ENCODE measurements around the gene MARVELD1.

Gene MARVELD1

GRCh38 chr10:97736902-97737769 is 23.6 kb downstream of the MARVELD1 start, which contains the start of gene ZFYVE27:
ZFYVE27 (plus strand) TSS chr10:97737128; CDS start chr10:97738478, 1,350 bp downstream.
- no peak for TF ChIP-seq CTCF (conservative IDR thresholded peaks at IDR 0.05)
- TF ChIP-seq ZFX (IDR thresholded peaks at IDR 0.05): peak; percentile 59; the same call in 1 of the 2 replicates
- peak within 1 kb of the TSS; percentile 83 for H3K27ac ChIP-seq

DNA sequence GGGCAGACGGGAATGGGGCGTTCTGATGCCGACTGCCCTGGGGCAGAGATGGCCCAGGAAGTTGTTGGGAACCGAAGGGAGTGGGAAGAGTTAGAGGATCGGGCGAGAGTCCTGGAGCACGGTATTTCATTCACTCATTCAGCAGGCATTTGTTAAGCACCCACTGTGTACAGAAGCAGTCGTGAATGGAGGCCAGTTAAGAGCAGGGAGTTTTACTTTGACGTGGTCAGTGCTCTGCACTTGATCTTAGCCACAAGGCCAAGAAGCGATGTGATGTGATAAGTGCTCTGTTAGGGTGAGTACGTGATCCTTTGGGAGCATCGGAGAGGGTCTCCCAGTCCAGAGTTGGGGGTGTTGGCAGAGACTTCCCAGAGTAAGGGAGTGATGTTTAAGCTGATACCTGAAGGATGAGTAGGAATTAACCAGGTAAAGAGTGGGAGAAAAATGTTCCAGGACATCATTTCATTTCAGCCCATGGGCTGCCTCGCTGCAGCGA is 24.3 kb downstream of the MARVELD1 start:
- peak overlapping the region; percentile 83 for H3K27ac ChIP-seq
- no peak for TF ChIP-seq ZFX (IDR thresholded peaks at IDR 0.05)

DNA sequence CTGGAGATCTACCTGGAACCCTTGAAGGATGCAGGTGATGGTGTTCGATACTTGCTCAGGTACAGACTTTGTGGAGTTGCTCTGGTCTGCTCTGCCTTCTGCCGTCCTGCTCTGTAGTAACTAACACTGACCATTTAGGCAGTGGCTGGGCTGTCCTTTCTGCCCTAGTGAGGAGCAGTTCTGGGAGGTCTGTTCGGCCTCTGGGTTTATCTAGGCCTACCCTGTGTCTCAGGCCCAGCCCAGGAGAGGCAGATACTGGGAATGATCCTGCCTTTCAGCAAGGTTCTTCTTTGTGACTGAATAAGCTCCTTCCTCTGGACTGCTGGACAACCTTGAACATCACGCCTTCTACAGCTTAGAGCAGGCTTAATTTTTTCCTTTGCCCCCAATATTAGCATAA is 25.1 kb downstream of the MARVELD1 start:
- no peak overlapping the region for H3K27ac ChIP-seq
- TF ChIP-seq ZFX (IDR thresholded peaks at IDR 0.05): no peak
- no peak for TF ChIP-seq CTCF (conservative IDR thresholded peaks at IDR 0.05)

GRCh38 chr10:97740613-97741012 is 27.1 kb downstream of the MARVELD1 start:
- no peak for TF ChIP-seq ZFX (IDR thresholded peaks at IDR 0.05)
- no peak for TF ChIP-seq CTCF (conservative IDR thresholded peaks at IDR 0.05)
- no peak overlapping the region for H3K27ac ChIP-seq

DNA sequence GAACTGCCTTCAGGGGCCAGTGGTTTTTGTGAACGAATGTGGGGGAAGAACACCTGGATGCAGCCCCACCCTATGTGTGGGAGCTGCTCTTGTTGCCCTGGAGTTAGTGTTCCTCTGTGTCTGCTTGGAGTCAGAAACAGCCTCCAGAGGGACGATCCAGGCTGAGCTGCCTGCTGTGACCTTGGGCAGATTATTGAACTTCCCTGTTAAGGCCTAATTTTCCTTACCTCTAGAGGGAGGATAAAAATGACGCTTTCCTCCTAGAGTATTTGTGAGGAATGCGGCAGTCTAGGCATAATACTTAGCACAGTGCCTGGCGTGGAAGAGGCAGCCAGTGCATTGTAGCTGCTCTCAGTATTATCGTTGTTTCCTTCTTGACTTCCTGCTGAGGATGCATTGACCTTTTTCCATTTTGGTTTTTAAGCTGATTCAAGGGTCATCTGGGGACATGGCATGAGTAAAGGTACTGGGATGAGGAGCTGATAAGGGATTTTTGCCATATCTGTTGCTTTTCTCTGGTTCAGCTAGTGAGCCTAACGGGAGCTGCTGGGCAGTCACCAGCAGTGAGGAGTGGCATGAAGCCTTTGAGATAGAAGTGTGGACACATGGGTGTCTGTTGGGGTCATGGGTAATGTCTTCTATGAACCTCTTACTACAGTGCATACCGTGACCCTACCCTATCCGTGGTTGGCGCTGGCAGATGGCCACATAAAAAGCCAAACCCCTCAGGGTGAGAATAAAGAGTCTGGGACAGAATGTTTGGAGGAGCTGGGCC is 29.8 kb downstream of the MARVELD1 start:
- no peak overlapping the region for H3K27ac ChIP-seq
- no peak for TF ChIP-seq CTCF (conservative IDR thresholded peaks at IDR 0.05)
- TF ChIP-seq ZFX (IDR thresholded peaks at IDR 0.05): no peak

GRCh38 chr10:97744405-97745035 is 31.0 kb downstream of the MARVELD1 start:
- TF ChIP-seq ZFX (IDR thresholded peaks at IDR 0.05): no peak
- no peak for TF ChIP-seq CTCF (conservative IDR thresholded peaks at IDR 0.05)
- H3K27ac ChIP-seq: no peak overlapping the region

DNA sequence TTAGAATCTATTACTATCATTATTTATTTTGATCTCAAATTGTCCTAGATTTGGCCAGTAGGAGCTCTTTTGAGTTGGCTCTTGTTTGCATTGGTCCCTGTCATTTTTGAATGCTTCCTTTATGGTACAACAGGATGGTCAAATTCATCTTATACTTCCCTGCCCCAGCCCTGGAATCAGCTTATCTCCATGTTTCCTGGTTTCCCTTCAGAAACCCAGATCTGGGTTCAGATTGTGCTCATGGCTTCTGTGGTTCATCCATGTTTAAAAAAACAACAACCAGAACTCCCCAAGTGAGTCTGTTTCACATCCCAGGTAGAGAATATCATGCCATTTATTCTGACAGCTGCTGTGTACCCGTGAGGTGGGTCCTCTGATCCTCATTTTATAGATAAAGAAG is 34.0 kb downstream of the MARVELD1 start:
- TF ChIP-seq ZFX (IDR thresholded peaks at IDR 0.05) (no peak), CTCF (conservative IDR thresholded peaks at IDR 0.05) (no peak)
- no peak overlapping the region for H3K27ac ChIP-seq
